NCI-H1417 treated with DMSO at 0.1 percent for 48 hours (cell line): ENCODE data around the gene MRS2.
"Not testable (repeated sequence)": the region's sequence is repeated elsewhere in the genome, so short reads cannot be mapped to it uniquely, and the experiment has no call there.

Experiments
- DNase-seq: peaks from one replicate; lab custom pipeline; 2025; lab: John Stamatoyannopoulos, UW

Gene MRS2

GRCh38 chr6:24391208-24391607, 11.5 kb upstream of the MRS2 start:
- no peak for DNase-seq

GRCh38 chr6:24391756-24392405, 10.9 kb upstream of the MRS2 start:
- DNase-seq: no peak

- no peak for DNase-seq
Measured at GRCh38 chr6:24394061-24394779, 8.5 kb upstream of the MRS2 start.

- DNase-seq: no peak
Measured at GRCh38 chr6:24394780-24395437, 7.8 kb upstream of the MRS2 start.

GRCh38 chr6:24396824-24397223, 5.9 kb upstream of the MRS2 start:
- no peak for DNase-seq

DNA sequence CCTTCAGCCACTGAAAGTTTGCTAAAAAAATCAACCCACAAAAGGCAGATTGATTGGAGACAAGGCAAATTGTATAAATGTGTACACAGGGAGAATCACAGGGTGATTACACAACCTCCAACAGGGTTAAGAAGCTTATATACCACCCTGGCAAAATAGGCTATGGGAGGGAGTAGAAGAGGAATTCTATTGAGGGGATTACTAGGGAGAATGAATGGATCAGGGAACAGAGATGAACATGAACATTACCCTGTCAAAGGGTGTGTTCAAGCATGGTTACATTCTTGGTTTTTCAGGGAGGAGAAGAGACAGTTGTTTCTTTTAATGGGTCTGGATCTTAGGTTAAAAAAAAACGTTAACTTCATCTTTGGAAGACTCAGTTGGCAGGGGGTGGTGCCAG, 5.1 kb upstream of the MRS2 start:
- no peak for DNase-seq

DNA sequence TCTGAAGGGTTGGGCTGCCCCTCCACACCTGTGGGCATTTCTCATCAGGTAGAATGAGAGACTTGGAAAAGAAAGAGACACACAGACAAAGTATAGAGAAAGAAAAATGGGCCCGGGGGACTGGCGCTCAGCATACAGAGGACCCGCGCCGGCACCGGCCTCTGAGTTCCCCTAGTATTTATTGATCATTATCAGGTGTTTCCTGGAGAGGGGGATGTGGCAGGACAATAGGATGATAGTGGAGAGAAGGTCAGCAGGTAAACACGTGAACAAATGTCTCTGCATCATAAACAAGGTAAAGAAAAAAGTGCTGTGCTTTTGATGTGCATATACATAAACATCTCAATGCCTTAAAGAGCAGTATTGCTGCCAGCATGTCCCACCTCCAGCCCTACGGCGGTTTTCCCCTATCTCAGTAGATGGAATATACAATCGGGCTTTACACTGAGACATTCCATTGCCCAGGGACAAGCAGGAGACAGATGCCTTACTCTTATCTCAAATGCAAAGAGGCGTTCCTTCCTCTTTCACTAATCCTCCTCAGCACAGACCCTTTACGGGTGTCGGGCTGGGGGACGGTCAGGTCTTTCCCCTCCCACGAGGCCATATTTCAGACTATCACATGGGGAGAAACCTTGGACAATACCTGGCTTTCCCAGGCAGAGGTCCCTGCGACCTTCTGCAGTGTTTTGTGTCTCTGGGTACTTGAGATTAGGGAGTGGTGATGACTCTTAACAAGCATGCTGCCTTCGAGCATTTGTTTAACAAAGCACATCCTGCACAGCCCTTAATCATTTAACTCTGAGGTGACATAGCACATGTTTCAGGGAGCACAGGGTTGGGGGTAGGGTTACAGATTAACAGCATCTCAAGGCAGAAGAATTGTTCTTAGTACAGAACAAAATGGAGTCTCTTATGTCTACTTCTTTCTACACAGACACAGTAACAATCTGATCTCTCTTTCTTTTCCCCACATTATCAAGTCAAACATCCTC, 2.4 kb upstream of the MRS2 start:
- not testable (repeated sequence) for DNase-seq

DNA sequence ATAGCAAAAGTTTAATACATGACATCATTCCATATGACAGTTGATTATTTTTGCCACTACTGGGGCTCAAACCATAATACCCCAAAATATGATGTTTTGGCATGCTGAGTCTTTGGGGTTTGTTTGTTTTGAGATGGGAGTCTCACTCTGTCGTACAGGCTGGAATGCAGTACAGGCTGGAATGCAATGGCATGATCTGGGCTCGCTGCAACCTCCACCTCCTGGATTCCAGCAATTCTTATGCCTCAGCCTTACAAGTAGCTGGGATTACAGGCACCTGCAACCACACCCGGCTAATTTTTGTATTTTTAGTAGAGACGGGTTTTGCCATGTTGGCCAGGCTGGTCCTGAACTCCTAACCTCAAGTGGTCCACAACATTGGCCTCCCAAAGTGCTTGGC, 1.3 kb upstream of the MRS2 start:
- no peak for DNase-seq

GRCh38 chr6:24403501-24403824, 727 bp downstream of the MRS2 start:
- DNase-seq: no peak

- DNase-seq: no peak
Measured at GRCh38 chr6:24405262-24405661, 2.5 kb downstream of the MRS2 start.

DNA sequence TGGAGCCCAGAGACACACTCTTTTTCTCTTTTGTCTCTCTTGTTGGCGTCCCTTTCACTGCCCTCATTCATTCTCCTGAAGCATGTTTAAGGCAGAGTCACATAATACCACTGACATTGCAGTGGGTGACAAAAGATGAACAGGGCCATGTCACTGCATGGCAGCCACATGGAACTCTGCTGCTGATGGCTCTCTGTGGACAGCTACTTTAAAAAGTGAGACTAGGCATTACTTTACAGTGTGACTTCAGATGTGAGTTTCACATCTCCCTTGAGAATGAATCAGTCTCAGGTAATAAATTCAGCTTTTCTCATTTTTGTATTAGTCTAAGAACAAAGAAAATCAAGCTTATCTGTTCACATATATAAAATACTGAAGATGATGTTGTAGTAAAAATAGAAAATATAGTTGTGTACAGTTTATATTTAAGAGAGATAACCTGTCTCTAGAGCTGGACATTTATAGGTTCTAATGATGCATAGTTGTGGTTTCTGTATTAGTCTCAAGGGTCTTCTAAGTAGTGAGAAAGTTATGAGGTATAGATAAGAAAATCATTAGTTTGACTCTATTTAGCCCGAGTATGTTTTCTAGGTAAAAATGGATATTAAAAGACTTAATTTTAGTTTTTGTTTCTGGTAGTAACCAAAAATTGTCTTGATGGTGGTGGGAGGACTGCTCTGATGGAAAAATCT, 6.1 kb downstream of the MRS2 start:
- no peak for DNase-seq

- no peak for DNase-seq
Measured at GRCh38 chr6:24410622-24411021, 7.9 kb downstream of the MRS2 start.

DNA sequence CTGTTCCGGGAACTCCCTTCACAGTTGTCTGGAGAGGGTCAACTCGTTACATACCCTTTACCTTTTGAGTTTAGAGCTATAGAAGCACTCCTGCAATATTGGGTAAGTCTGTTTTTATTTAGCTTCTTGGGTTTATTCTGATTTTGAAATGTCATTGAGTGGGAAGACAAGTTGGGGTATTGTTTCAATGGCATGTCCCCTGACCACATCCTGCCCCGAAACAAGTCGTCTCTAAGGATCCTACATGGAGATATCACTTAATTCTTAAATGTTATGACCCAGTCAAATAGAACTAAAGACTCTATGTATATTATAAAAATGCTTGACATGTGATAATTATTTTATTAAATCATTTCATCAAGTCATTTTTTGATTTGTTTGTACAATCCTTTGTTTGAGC, 9.6 kb downstream of the MRS2 start:
- DNase-seq: no peak

DNA sequence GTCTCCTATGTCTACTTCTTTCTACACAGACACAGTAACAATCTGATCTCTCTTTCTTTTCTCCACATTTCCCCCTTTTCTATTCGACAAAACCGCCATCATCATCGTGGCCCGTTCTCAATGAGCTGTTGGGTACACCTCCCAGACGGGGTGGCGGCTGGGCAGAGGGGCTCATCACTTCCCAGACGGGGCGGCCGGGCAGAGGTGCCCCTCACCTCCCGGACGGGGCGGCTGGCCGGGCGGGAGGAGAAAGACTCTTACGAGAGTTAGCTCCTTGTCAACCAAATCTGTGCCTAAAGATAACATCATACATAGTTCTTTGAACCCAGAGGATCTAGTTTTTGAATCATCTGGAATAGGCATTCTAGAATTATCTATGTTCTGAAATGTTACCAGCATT, 11.8 kb downstream of the MRS2 start:
- DNase-seq: not testable (repeated sequence)

DNA sequence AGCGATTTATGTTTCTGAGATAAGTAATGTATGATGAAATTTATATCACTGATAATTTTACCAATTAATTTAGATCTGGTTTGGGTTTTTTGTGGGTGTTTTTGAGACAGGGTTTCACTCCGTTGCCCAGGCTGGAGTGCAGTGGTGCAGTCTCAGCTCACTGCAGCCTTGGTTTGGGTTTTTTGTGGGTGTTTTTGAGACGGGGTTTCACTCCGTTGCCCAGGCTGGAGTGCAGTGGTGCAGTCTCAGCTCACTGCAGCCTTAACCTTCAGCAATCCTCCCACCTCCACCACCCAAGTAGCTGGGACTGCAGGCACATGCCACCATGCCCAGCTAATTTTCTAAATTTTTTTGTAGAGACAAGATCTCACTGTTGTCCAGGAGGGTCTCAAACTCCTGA, 13.0 kb downstream of the MRS2 start:
- no peak for DNase-seq

DNA sequence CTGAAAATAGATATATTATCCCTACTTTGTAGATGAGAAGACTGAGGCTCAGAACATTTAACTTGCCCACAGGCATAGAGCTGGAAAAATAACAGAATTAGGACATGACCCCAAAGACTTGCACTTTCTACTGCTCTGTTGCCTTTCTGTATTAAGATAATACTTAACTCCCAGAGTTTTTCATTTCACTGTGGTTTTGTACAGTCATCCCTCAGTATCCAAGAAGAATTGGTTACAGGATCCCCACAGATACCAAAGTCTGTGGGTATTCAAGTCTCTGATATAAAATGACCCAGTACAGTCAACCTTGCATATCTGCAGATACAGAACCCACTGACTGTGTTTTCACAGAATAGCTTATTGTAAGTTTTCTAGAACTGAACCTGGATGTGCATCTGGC, 16.8 kb downstream of the MRS2 start:
- no peak for DNase-seq

DNA sequence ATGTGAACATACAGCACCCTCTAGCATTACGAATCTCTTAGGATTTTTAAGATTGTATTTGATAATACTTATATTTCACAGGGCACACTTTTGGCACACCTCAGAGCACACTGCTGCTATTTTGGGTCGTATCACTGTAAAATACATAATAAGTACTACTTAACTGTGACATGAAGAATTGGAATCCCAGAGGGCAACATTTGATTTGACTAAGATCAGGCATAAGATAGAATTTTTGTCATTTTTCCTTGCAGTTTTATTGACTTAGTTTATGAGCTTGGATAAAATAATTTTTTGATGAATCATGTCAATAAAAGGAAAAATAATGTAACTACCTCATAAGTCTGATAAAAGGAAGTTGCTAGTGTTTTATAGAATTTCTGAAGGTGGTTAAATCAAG, 22.4 kb downstream of the MRS2 start:
- no peak for DNase-seq

GRCh38 chr6:24426729-24427446, 24.2 kb downstream of the MRS2 start:
- no peak for DNase-seq

DNA sequence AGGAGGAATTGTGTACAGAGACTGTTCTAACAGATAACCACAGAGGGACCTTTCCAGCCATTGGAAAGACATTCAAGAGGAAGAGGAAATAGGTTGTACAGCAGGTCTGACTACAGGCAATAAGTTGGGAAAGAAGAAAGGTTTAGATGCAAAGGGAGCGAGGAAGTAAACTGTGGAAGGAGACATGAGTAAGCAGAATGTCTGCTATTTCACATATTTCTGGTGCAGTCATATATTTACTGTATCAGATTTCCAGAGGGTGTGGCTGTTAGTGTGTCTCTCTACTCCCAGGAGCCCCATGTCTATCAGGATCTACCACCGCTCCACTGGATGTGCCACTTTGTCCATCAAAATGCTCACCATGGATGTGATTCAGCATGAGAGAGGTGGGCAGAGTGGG, 25.9 kb downstream of the MRS2 start:
- DNase-seq: no peak

GRCh38 chr6:24429146-24429545, 26.4 kb downstream of the MRS2 start:
- DNase-seq: no peak

- DNase-seq: no peak
Measured at GRCh38 chr6:24430086-24430485, 27.4 kb downstream of the MRS2 start.
